Measurements from ENCODE around the gene PREX1.
"Not testable (repeated sequence)": the region's sequence is repeated elsewhere in the genome, so short reads cannot be mapped to it uniquely, and the experiment has no call there.

PREX1 gene

GRCh38 chr20:48851579-48851978, 23.8 kb upstream of the PREX1 start:
- Histone ChIP-seq H3K9ac (ENCODE audit: low read depth, low read length) (no peak overlapping the region), H3K9me3 (ENCODE audit: control insufficient read depth, insufficient read depth, low read length) (no peaks in the 10 kb centered on the region), H3K4me1 (ENCODE audit: insufficient read depth, low read length) (peaks cover 12% of the 10 kb centered on the region; the same call in 1 of the 2 replicates), H3K36me3 (ENCODE audit: insufficient read depth, low read length) (no peaks in the 10 kb centered on the region)

GRCh38 chr20:48850977-48851299, 23.1 kb upstream of the PREX1 start:
- H3K9ac ChIP-seq (ENCODE audit: low read depth, low read length): no peak overlapping the region
- H3K9me3 ChIP-seq (ENCODE audit: control insufficient read depth, insufficient read depth, low read length): no peaks in the 10 kb centered on the region
- peaks cover 13% of the 10 kb centered on the region; the same call in 1 of the 2 replicates for H3K4me1 ChIP-seq (ENCODE audit: insufficient read depth, low read length)
- no peaks in the 10 kb centered on the region for H3K36me3 ChIP-seq (ENCODE audit: insufficient read depth, low read length)

GRCh38 chr20:48850257-48850976, 22.6 kb upstream of the PREX1 start:
- H3K9me3 ChIP-seq (ENCODE audit: control insufficient read depth, insufficient read depth, low read length): no peaks in the 10 kb centered on the region
- no peaks in the 10 kb centered on the region for H3K36me3 ChIP-seq (ENCODE audit: insufficient read depth, low read length)
- peaks cover 13% of the 10 kb centered on the region; the same call in 1 of the 2 replicates for H3K4me1 ChIP-seq (ENCODE audit: insufficient read depth, low read length)
- no peak overlapping the region for H3K9ac ChIP-seq (ENCODE audit: low read depth, low read length)

- H3K4me1 ChIP-seq (ENCODE audit: insufficient read depth, low read length): peaks cover 13% of the 10 kb centered on the region; the same call in 1 of the 2 replicates
- H3K9me3 ChIP-seq (ENCODE audit: control insufficient read depth, insufficient read depth, low read length): no peaks in the 10 kb centered on the region
- H3K9ac ChIP-seq (ENCODE audit: low read depth, low read length): no peak overlapping the region
- no peaks in the 10 kb centered on the region for H3K36me3 ChIP-seq (ENCODE audit: insufficient read depth, low read length)
Observed at GRCh38 chr20:48849779-48850178, 22.0 kb upstream of the PREX1 start.

GRCh38 chr20:48849299-48849698, 21.5 kb upstream of the PREX1 start:
- Histone ChIP-seq H3K9ac (ENCODE audit: low read depth, low read length) (no peak overlapping the region), H3K9me3 (ENCODE audit: control insufficient read depth, insufficient read depth, low read length) (no peaks in the 10 kb centered on the region), H3K4me1 (ENCODE audit: insufficient read depth, low read length) (peaks cover 13% of the 10 kb centered on the region; the same call in 1 of the 2 replicates), H3K36me3 (ENCODE audit: insufficient read depth, low read length) (no peaks in the 10 kb centered on the region)

GRCh38 chr20:48847498-48848205, 19.9 kb upstream of the PREX1 start:
- Histone ChIP-seq H3K9ac (ENCODE audit: low read depth, low read length) (no peak overlapping the region), H3K4me1 (ENCODE audit: insufficient read depth, low read length) (peaks cover 7% of the 10 kb centered on the region; the same call in 1 of the 2 replicates), H3K36me3 (ENCODE audit: insufficient read depth, low read length) (no peaks in the 10 kb centered on the region), H3K9me3 (ENCODE audit: control insufficient read depth, insufficient read depth, low read length) (no peaks in the 10 kb centered on the region)

- Histone ChIP-seq H3K9me3 (ENCODE audit: control insufficient read depth, insufficient read depth, low read length) (no peaks in the 10 kb centered on the region), H3K9ac (ENCODE audit: low read depth, low read length) (peak overlapping the region; percentile 17; the same call in 1 of the 2 replicates), H3K36me3 (ENCODE audit: insufficient read depth, low read length) (no peaks in the 10 kb centered on the region), H3K4me1 (ENCODE audit: insufficient read depth, low read length) (peaks cover 7% of the 10 kb centered on the region; the same call in 1 of the 2 replicates)
Observed at GRCh38 chr20:48846516-48847492, 19.0 kb upstream of the PREX1 start.

GRCh38 chr20:48845721-48846306, 18.0 kb upstream of the PREX1 start:
- Histone ChIP-seq H3K4me1 (ENCODE audit: insufficient read depth, low read length) (peaks cover 7% of the 10 kb centered on the region; the same call in 1 of the 2 replicates), H3K9ac (ENCODE audit: low read depth, low read length) (no peak overlapping the region), H3K9me3 (ENCODE audit: control insufficient read depth, insufficient read depth, low read length) (no peaks in the 10 kb centered on the region), H3K36me3 (ENCODE audit: insufficient read depth, low read length) (no peaks in the 10 kb centered on the region)

GRCh38 chr20:48844996-48845395, 17.2 kb upstream of the PREX1 start:
- no peaks in the 10 kb centered on the region for H3K36me3 ChIP-seq (ENCODE audit: insufficient read depth, low read length)
- peaks cover 7% of the 10 kb centered on the region; the same call in 1 of the 2 replicates for H3K4me1 ChIP-seq (ENCODE audit: insufficient read depth, low read length)
- no peak overlapping the region for H3K9ac ChIP-seq (ENCODE audit: low read depth, low read length)
- H3K9me3 ChIP-seq (ENCODE audit: control insufficient read depth, insufficient read depth, low read length): no peaks in the 10 kb centered on the region

GRCh38 chr20:48843896-48844295, 16.1 kb upstream of the PREX1 start:
- not testable (repeated sequence) for H3K36me3 ChIP-seq (ENCODE audit: insufficient read depth, low read length); H3K9me3 ChIP-seq (ENCODE audit: control insufficient read depth, insufficient read depth, low read length); H3K4me1 ChIP-seq (ENCODE audit: insufficient read depth, low read length); H3K9ac ChIP-seq (ENCODE audit: low read depth, low read length)

GRCh38 chr20:48843057-48843806, 15.4 kb upstream of the PREX1 start:
- no peaks in the 10 kb centered on the region for H3K36me3 ChIP-seq (ENCODE audit: insufficient read depth, low read length)
- H3K9ac ChIP-seq (ENCODE audit: low read depth, low read length): no peak overlapping the region
- peaks cover 7% of the 10 kb centered on the region; the same call in 1 of the 2 replicates for H3K4me1 ChIP-seq (ENCODE audit: insufficient read depth, low read length)
- H3K9me3 ChIP-seq (ENCODE audit: control insufficient read depth, insufficient read depth, low read length): no peaks in the 10 kb centered on the region

GRCh38 chr20:48841875-48842529, 14.2 kb upstream of the PREX1 start:
- H3K4me1 ChIP-seq (ENCODE audit: insufficient read depth, low read length): peaks cover 6% of the 10 kb centered on the region; the same call in 1 of the 2 replicates
- H3K36me3 ChIP-seq (ENCODE audit: insufficient read depth, low read length): no peaks in the 10 kb centered on the region
- H3K9me3 ChIP-seq (ENCODE audit: control insufficient read depth, insufficient read depth, low read length): no peaks in the 10 kb centered on the region
- H3K9ac ChIP-seq (ENCODE audit: low read depth, low read length): no peak overlapping the region
